Liver (tissue), 9 donors: Measurements from ENCODE around the gene PYROXD2. TPM values are rescaled to one million over a fixed set of nuclear protein-coding genes. Genes with fewer than 3 reads are reported as not detected.
A peak's percentile ranks its signal among the peaks of the same experiment; 100 is the strongest.

ENCODE experiments used
- DNase-seq: peaks from one replicate; pipeline ENCODE4 v3.0.0-alpha.2; 2017; ENCODE audit warnings: low spot score
- H3K27ac ChIP-seq, 2 donors: one replicate each; pipeline ENCODE4 v1.7.0; 2013; ENCODE audit warnings: inconsistent platforms in 2 of 2, low read length in 2 of 2, control low read depth in 1 of 2, low read depth in 1 of 2, mild to moderate bottlenecking in 1 of 2
- H3K27me3 ChIP-seq, 4 donors: one replicate each; pipeline versions ENCODE4 v1.6.1 to v1.7.0; 2013; ENCODE audit warnings: low read length in 3 of 4, inconsistent platforms in 1 of 4, mild to moderate bottlenecking in 1 of 4, moderate library complexity in 1 of 4; ENCODE audit not compliant: control insufficient read depth in 4 of 4, insufficient read depth in 4 of 4
- H3K36me3 ChIP-seq, 4 donors: one replicate each; pipeline versions ENCODE4 v1.6.1 to v1.7.0; 2013; ENCODE audit warnings: low read length in 3 of 4, mild to moderate bottlenecking in 3 of 4, low read depth in 1 of 4, moderate library complexity in 1 of 4; ENCODE audit not compliant: control insufficient read depth in 4 of 4, insufficient read depth in 3 of 4
- H3K4me1 ChIP-seq, 4 donors: one replicate each; pipeline versions ENCODE4 v1.6.1 to v1.7.0; 2013; ENCODE audit warnings: low read length in 3 of 4, mild to moderate bottlenecking in 3 of 4, moderate library complexity in 1 of 4; ENCODE audit not compliant: control insufficient read depth in 4 of 4, insufficient read depth in 4 of 4
- H3K4me3 ChIP-seq, 3 donors: one replicate each; pipeline versions ENCODE4 v1.6.1 to v1.7.0; 2013; ENCODE audit warnings: low read length in 3 of 3, control low read depth in 1 of 3, low read depth in 1 of 3, mild to moderate bottlenecking in 1 of 3
- H3K9ac ChIP-seq, 2 donors: one replicate each; pipeline ENCODE4 v1.7.0; 2013; ENCODE audit warnings: low read length in 2 of 2, mild to moderate bottlenecking in 2 of 2, moderate library complexity in 2 of 2, control low read depth in 1 of 2, low read depth in 1 of 2
- H3K9me3 ChIP-seq, 4 donors: one replicate each; pipeline versions ENCODE4 v1.6.1 to v1.7.0; 2013; ENCODE audit warnings: low read length in 3 of 4; ENCODE audit not compliant: control insufficient read depth in 4 of 4
- ATF3 ChIP-seq: IDR thresholded peaks from 2 replicates; pipeline ENCODE4 v1.6.1; 2016; ENCODE audit warnings: antibody characterized with exemption
- CTCF ChIP-seq: fragments of 150-350 bp; IDR thresholded peaks from 2 replicates; pipeline ENCODE4 v1.5.1; 2017; ENCODE audit warnings: improper control_type of control experiment, low read depth, low read length; ENCODE audit not compliant: missing input control
- EGR1 ChIP-seq, 2 donors: IDR thresholded peaks; 2 replicates each; pipeline ENCODE4 v1.6.1; 2016 to 2018; ENCODE audit warnings: antibody characterized with exemption in 2 of 2, low read depth in 2 of 2
- FOXA1 ChIP-seq: IDR thresholded peaks from 2 replicates; pipeline ENCODE4 v1.6.1; 2016; ENCODE audit warnings: antibody characterized with exemption
- FOXA2 ChIP-seq: IDR thresholded peaks from 2 replicates; pipeline ENCODE4 v1.6.1; 2016; ENCODE audit warnings: antibody characterized with exemption
- GABPA ChIP-seq, 2 donors: IDR thresholded peaks in 1 of 2; conservative IDR thresholded peaks in 1 of 2; 2 replicates each; pipeline ENCODE4 v1.6.1; 2016; ENCODE audit warnings: antibody characterized with exemption in 2 of 2, mild to moderate bottlenecking in 1 of 2, moderate library complexity in 1 of 2
- HNF4A ChIP-seq, 2 donors: conservative IDR thresholded peaks; 2 replicates each; pipeline ENCODE4 v1.6.1; 2016; ENCODE audit warnings: antibody characterized with exemption in 2 of 2, mild to moderate bottlenecking in 2 of 2
- HNF4G ChIP-seq: IDR thresholded peaks from 2 replicates; pipeline ENCODE4 v1.6.1; 2016; ENCODE audit warnings: antibody characterized with exemption
- JUND ChIP-seq, 2 donors: IDR thresholded peaks; 2 replicates each; pipeline ENCODE4 v1.6.1; 2016; ENCODE audit warnings: antibody characterized with exemption in 2 of 2
- MAX ChIP-seq: IDR thresholded peaks from 2 replicates; pipeline ENCODE4 v1.6.1; 2016; ENCODE audit warnings: antibody characterized with exemption
- NR2F2 ChIP-seq: IDR thresholded peaks from 2 replicates; pipeline ENCODE4 v1.6.1; 2016; ENCODE audit warnings: antibody characterized with exemption
- RAD21 ChIP-seq, 2 donors: IDR thresholded peaks; 2 replicates each; pipeline ENCODE4 v1.6.1; 2016; ENCODE audit warnings: antibody characterized with exemption in 2 of 2, mild to moderate bottlenecking in 2 of 2
- REST ChIP-seq: IDR thresholded peaks from 2 replicates; pipeline ENCODE4 v1.6.1; 2016; ENCODE audit warnings: antibody characterized with exemption, mild to moderate bottlenecking
- RXRA ChIP-seq, 2 donors: IDR thresholded peaks; 2 replicates each; pipeline ENCODE4 v1.6.1; 2017 to 2018; ENCODE audit warnings: antibody characterized with exemption in 2 of 2, mild to moderate bottlenecking in 1 of 2
- SP1 ChIP-seq: IDR thresholded peaks from 2 replicates; pipeline ENCODE4 v1.6.1; 2018; ENCODE audit warnings: antibody characterized with exemption, mild to moderate bottlenecking
- TAF1 ChIP-seq: conservative IDR thresholded peaks from 2 replicates; pipeline ENCODE4 v1.6.1; 2016; ENCODE audit warnings: antibody characterized with exemption, mild to moderate bottlenecking
- YY1 ChIP-seq: IDR thresholded peaks from 2 replicates; pipeline ENCODE4 v1.6.1; 2016; ENCODE audit warnings: antibody characterized with exemption, mild to moderate bottlenecking
- ZBTB33 ChIP-seq: IDR thresholded peaks from 2 replicates; pipeline ENCODE4 v1.6.1; 2016; ENCODE audit warnings: antibody characterized with exemption
- whole genome bisulfite sequencing: extraction: QIAGEN DNeasy Blood & Tissue Kit; methylation state at CpG from one replicate; pipeline ENCODE4 v1.1.7; 2013; 5-methylcytosine and 5-hydroxymethylcytosine counted together
- polyA plus RNA-seq, 2 donors: library from polyadenylated mRNA; stranded (reverse) in 1 of 2; unstranded in 1 of 2; fragments of 200-250 nt in 1 of 2; fragments of >200 nt in 1 of 2; fragmentation: Nextera tagmentation in 1 of 2; extraction: Ambion mirVana in 1 of 2; gene quantifications; one replicate each; pipeline versions ENCODE4 v1.2.1 to v1.2.3, GENCODE V29; 2013 to 2015
- total RNA-seq, 2 donors: library from RNA; depleted of rRNA; stranded (reverse); fragments of >200 nt; gene quantifications; one replicate each; pipeline ENCODE4 v1.2.3, GENCODE V29; 2014
- donor health status: healthy.
- donor health status: healthy.
- donor health status: healthy.
- donor health status: healthy.
- donor health status: healthy.

Gene PYROXD2
- total RNA-seq (1 to 10 TPM; 4.6 to 9.0 TPM), polyA plus RNA-seq (1 to 10 TPM; 2.3 to 4.3 TPM)

GRCh38 chr10:98414932-98415730 is at the start of gene PYROXD2:
Gene PYROXD2 (minus strand): TSS chr10:98415182. CDS start chr10:98415135, 47 bp downstream.
- H3K9me3 ChIP-seq: no peaks in the 10 kb centered on the region
- TF ChIP-seq RXRA (IDR thresholded peaks at IDR 0.05) (peak; percentile 11 to 23), SP1 (peak; percentile 52), MAX (peak; percentile 17), CTCF (no peak), NR2F2 (peak; percentile 53), REST (peak; percentile 45), YY1 (peak; percentile 50), FOXA2 (no peak), HNF4A (conservative IDR thresholded peaks at IDR 0.05) (no peak), HNF4G (no peak), JUND (IDR thresholded peaks at IDR 0.05) (no peak), ATF3 (no peak), FOXA1 (no peak), TAF1 (peak; percentile 18), EGR1 (IDR thresholded peaks at IDR 0.05; ENCODE audit: low read depth in 2 of 2) (no peak), GABPA (IDR thresholded peaks at IDR 0.05 in 1 of 2, conservative IDR thresholded peaks at IDR 0.05 in 1 of 2) (peak in 1 of 2 donors; percentile 53), RAD21 (IDR thresholded peaks at IDR 0.05) (peak in 1 of 2 donors; percentile 48), ZBTB33 (no peak)
- H3K27me3 ChIP-seq: no peaks in the 10 kb centered on the region
- peak; percentile 87 for DNase-seq
- peak within 1 kb of the TSS in 1 of 2 donors; percentile 15 for H3K9ac ChIP-seq
- H3K4me1 ChIP-seq: peaks cover 6 to 39% (median 23%) of the 10 kb centered on the region in 4 donors
- 52% methylated on average over 25 of the region's 25 CpGs for WGBS
- peak within 1 kb of the TSS; percentile 26 to 76 for H3K27ac ChIP-seq
- H3K4me3 ChIP-seq: peak within 1 kb of the TSS; percentile 38 to 80 (median 66)
- H3K36me3 ChIP-seq: peaks cover 0 to 19% (median 6%) of the 10 kb centered on the region in 4 donors
